ENCODE results near the gene CAPN11. TPM values are rescaled to one million over a fixed set of nuclear protein-coding genes. Genes with fewer than 3 reads are reported as not detected.
A peak's percentile ranks its signal among the peaks of the same experiment; 100 is the strongest.

Gene CAPN11
- total and polyA plus RNA-seq, 9 of the 15 experiments (the other 6 are each of a cell fraction or from before 2014, with no cell fraction given), result 0.03 to 0.61 (median 0.17) TPM; not detected in 1

GRCh38 chr6:44135875-44136274 lies 22.7 kb upstream of the CAPN11 start:
- H3K9ac ChIP-seq (ENCODE audit: insufficient read depth in 1 of 2, low read depth in 2 of 2, low read length in 2 of 2), result 0 out of 4 replicates have a peak overlapping the region, but pooled peaks of 1 of the 2 experiments have one; percentile 17
- H3K79me2 ChIP-seq (ENCODE audit: control insufficient read depth, insufficient read depth, low read length), result peaks cover 38% of the 10 kb centered on the region
- H3K27me3 ChIP-seq (ENCODE audit: control insufficient read depth in 2 of 2, insufficient read depth in 2 of 2, low read length in 2 of 2), result no peaks in the 10 kb centered on the region
- H3K9me3 ChIP-seq (replicated peaks; ENCODE audit: control insufficient read depth, insufficient read depth, low read depth, low read length), result no peaks in the 10 kb centered on the region
- intact Hi-C loops (cut with micrococcal nuclease), result no loop called here
- H2AFZ ChIP-seq (ENCODE audit: low read depth, low read length), result no peak overlapping the region
- peaks cover 39 to 61% of the 10 kb centered on the region in 2 experiments for H3K4me1 ChIP-seq (replicated peaks in 1 of 2; ENCODE audit: control insufficient read depth in 2 of 2, insufficient read depth in 2 of 2, low read length in 2 of 2)
- no peak overlapping the region for H3K4me2 ChIP-seq (ENCODE audit: insufficient read depth, low read length)
- no peak overlapping the region for H3K27ac ChIP-seq (ENCODE audit: extremely low read depth, low read depth, low read length)
- TF ChIP-seq ZNF444 (CRISPR knock-in tag; IDR thresholded peaks at IDR 0.05) (no peak), MIER1 (IDR thresholded peaks at IDR 0.05; ENCODE audit: low read depth) (no peak), ZNF175 (CRISPR knock-in tag; IDR thresholded peaks at IDR 0.05; ENCODE audit: low read depth) (no peak), EP300 (IDR thresholded peaks at IDR 0.05; ENCODE audit: low read length) (no peak), ZNF717 (CRISPR knock-in tag; IDR thresholded peaks at IDR 0.05) (no peak)
- TF ChIP-seq, protein P1, sequence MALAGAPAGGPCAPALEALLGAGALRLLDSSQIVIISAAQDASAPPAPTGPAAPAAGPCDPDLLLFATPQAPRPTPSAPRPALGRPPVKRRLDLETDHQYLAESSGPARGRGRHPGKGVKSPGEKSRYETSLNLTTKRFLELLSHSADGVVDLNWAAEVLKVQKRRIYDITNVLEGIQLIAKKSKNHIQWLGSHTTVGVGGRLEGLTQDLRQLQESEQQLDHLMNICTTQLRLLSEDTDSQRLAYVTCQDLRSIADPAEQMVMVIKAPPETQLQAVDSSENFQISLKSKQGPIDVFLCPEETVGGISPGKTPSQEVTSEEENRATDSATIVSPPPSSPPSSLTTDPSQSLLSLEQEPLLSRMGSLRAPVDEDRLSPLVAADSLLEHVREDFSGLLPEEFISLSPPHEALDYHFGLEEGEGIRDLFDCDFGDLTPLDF (CRISPR knock-in tag; IDR thresholded peaks at IDR 0.05), result no peak
- H3K4me3 ChIP-seq, result no peak overlapping the region
- H3K9me1 ChIP-seq (ENCODE audit: control insufficient read depth, insufficient read depth, low read length), result no peaks in the 10 kb centered on the region
- ATAC-seq, result no peak
- no peaks in the 10 kb centered on the region for H4K20me1 ChIP-seq (replicated peaks; ENCODE audit: control insufficient read depth, insufficient read depth, low read length)
- FAIRE-seq, result no peak
- 95% methylated on average over 7 of the region's 7 CpGs for WGBS (ENCODE audit: insufficient coverage, low coverage, missing lambda C conversion rate)
- POLR2A ChIA-PET, result interaction anchor here (0.5 to 2.6 kb wide), 4 partner anchors 15 to 467 kb away, joined by 3 to 7 read pairs (median 4); partner anchors contain the start of gene HSP90AB1
- no peak for DNase-seq (ENCODE audit: extremely low read depth in 1 of 4, low spot score in 3 of 4)
- H3K36me3 ChIP-seq (ENCODE audit: control insufficient read depth, insufficient read depth, low read length), result peaks cover 65% of the 10 kb centered on the region
- BruUV-seq (replicated peaks), result no TSS peak
- CTCF ChIA-PET (ENCODE audit: low intra/inter-chr PET ratio), result no interaction called here
- in situ Hi-C loops (cut with MboI), result no loop called here

Data from K562 (cell line).